CD1c-positive myeloid dendritic cell (primary cell): ENCODE results near the gene THSD4.
"Not testable (repeated sequence)": the region's sequence is repeated elsewhere in the genome, so short reads cannot be mapped to it uniquely, and the experiment has no call there.

Experiments
- DNase-seq: peaks from one replicate; pipeline ENCODE4 v3.0.0-alpha.2; 2016; ENCODE audit errors: extremely low spot score

The THSD4 gene

DNA sequence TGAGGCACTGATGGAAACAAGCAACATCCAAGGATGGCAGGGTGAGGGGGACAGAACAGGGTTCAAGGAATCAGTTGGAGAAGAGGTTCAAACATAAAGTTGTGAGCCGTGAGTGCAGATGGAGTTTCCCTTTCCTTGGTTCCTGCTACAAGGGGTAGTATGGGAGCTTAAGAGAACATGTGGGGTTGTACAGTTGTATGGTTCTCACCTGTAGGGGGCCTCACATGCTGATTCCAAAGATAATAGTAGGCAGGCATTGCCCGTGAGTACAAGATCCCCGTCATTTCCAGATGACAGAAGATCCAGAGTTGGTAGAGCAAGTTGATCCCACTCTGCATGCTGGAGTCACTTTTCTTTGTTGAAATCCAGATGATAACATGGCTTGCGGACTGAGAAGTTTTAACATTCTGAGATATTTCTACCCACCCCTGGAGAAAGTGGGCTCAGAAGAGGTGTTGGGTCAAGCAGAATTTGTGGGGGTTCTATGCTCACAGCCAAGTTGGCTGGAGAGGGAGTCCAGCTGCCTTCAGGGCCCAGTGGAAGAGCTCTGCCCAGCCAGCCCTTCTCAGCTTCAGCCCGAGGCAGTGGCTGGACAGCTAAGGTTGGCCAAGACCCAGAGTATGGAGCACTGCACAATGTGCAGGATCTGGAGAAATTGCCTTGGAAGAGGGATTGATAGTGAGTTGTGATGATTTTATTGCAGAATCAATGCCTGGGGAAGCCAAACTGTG is 141.8 kb downstream of the THSD4 start:
- DNase-seq, result no peak

DNA sequence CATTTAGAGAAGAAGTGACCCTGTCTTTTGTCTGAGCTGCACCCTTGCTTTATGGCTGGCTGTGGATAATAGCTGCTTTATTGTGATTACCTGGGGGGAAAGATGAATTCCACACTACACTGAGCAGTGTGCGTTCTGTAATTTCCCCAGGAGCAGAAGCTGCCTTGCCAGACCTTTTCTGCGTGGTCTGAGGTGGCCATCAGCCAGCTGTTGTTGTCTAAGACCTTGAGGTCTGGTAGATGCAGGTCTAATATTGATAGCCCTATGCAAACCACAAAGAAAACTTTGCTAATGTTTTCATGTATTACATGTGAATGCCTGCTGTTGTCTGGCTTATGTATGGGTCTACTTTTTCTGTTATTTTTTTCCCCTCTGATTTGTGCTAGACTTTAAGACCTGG is 144.6 kb downstream of the THSD4 start:
- DNase-seq, result no peak

- DNase-seq, result no peak
These were observed 146.1 kb downstream of the THSD4 start for GRCh38 chr15:71261418-71261817.

DNA sequence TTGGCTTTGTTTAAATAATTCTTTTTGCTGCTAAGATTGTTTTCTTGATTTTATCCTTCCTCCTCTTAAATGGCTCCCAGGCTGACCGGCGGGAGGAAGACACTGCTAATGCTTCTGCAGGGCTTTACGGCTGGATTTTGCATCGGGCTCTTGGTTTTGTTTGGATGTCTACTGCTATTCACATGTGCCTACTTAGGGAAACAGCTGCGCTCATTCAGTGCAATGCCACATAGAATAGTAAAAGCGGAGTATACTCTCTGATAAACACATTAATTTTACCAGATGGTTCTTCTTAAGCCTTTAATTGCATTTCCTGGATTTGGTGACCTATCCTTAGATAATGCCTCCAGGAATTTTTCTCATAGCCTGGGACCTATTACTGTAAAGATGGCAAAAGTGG is 146.6 kb downstream of the THSD4 start:
- no peak for DNase-seq

- DNase-seq, result no peak
These were observed 147.3 kb downstream of the THSD4 start for GRCh38 chr15:71262599-71262998.

- not testable (repeated sequence) for DNase-seq
These were observed 150.3 kb downstream of the THSD4 start for GRCh38 chr15:71265606-71266005.

DNA sequence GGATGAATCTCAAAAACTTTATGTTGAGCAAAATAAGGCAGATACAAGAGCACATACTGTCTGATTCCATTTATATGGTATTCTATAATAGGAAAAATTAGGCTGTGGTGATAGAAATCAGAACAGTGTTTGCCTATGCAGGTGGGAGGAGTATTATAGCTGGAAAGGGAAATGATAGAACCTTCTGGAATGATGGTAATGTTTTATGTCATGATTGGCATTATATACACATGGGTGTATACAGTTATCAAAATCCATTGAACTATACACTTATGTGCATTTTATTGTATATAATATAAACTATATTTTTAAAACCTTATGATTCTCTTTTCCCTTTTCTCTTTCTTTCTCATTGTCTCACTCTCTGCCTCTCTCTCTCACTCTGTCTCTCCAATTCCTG is 156.1 kb downstream of the THSD4 start:
- no peak for DNase-seq

DNA sequence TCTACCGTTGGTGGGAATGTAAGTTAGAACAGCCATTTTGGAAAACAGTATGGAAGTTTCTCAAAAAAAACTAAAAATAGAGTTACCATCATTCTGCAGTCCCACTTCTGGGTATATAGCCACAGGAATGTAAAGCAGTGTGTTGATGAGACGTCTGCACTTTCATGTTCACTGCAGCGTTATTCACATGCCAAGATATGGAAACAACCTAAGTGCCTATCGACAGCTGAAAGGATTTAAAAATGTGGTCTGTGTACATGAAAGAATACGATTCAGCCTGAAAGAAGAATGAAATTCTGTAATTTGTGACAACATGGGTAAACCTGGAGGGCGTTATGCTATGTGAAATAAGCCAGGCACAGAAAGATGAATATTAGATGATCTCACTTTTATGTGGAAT is 157.7 kb downstream of the THSD4 start:
- no peak for DNase-seq

GRCh38 chr15:71273731-71274447 is 158.6 kb downstream of the THSD4 start:
- DNase-seq, result no peak

DNA sequence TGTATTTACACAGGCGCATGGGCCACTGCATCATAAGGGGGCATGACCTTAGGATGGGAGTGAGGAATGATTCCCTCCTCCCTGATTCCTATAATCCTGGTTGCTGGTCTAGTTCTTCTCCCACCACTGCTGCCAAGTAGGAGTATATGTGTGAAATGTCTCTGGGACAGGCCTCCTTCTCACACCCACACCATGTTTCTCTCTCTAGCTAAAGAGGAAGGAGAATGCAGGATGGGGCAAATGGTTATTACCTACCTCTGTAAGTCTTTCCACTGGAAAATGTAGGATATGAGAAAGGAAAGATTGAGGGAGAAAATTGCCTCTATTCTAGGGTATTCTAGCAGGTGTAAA is 159.2 kb downstream of the THSD4 start:
- no peak for DNase-seq

GRCh38 chr15:71275098-71275497 is 159.8 kb downstream of the THSD4 start:
- no peak for DNase-seq

GRCh38 chr15:71275566-71276335 is 160.5 kb downstream of the THSD4 start:
- DNase-seq, result no peak

- no peak for DNase-seq
These were observed 161.0 kb downstream of the THSD4 start for GRCh38 chr15:71276336-71276665.

DNA sequence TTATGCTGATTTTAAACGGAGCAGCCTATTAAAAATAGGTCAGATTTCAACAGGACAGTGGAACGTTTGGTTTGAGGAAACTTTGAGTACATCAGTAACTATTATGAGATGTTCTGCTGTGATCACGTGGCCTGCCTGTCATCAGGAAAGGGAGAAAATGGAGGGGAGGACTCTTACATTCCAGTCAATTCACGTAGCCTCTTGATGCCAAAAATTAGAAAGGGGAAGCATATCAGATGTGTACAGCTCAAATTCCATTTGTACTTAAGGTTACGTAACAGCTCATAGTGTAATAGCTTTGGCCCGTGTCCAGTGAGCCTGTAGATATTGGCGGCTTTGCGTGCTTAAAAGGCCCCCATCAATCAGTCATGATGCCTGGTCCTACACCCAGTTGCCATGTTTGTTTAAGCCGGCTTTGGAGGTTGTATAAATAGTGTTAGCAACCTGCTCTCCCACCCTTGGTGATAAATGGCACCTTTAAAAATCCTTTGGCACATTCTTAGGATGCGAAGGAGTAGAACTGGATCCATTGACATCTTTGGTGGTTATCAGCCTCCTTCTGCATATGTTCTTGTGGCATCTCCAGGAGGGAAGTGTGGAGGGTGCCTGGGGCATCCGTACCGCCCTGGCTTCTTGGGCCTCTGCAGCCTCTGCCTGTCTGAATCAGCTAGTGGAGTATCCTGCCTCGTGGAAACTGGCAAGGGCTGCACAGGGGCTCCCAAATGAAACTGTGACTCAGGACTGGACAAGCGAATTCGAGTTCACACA is 163.9 kb downstream of the THSD4 start:
- DNase-seq, result peak; percentile 3

DNA sequence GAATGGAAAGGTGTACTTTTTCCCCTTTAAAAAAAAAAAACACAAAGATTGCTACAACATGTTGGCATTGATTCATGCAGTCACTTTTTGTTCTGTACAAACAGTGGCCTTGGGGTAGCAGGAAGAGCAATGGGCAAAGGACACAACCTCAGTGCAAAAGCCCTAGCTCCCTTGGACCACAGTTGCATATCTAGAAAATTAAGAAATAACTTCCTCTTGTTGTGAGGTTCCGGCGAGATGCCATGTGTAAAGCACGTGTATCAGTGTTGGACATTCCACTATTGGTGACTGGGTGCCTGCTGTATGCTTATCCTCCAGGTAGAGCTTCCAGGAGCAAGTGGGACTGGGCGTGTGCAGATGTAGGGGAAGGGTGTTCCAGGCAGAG is 164.5 kb downstream of the THSD4 start:
- DNase-seq, result no peak

DNA sequence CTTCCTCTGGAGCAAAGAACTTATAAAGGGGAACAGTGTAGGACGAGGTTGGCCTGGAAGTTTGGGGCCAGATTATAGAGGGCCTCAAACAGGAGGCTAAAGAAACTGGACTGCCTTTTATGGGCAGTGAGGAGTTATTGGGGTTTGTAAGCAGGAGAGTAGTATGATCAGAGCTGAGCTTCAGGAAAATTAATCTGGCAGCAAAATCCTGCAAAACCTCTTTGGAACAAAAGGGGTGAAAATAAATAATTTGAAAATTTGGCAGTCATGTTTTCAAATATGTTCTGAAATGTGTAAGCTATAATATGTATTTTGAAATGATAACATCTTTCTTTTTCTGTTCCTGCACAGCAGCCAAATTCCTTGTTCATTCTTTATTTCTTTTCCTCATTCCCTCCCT is 164.9 kb downstream of the THSD4 start:
- no peak for DNase-seq

- no peak for DNase-seq
These were observed 166.0 kb downstream of the THSD4 start for GRCh38 chr15:71281256-71281655.

DNA sequence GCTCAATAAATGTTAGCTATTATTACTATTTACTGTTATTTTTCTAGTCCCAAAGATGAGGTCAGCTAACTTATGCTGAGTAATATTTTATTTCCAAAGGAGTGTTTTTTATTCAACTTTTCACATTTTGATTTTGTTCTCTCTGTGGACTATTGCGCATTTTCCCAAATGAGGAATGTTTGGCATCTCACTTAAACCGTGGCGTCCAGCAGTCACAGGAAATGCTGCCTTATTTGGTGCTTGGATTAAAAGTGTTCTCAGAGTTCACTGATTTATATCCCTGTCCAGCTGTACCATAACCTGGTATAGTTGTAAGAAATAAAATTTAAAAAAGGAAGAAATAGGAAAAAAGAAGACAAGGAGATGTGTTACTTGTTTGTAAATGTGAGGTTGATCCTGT is 166.8 kb downstream of the THSD4 start:
- no peak for DNase-seq

DNA sequence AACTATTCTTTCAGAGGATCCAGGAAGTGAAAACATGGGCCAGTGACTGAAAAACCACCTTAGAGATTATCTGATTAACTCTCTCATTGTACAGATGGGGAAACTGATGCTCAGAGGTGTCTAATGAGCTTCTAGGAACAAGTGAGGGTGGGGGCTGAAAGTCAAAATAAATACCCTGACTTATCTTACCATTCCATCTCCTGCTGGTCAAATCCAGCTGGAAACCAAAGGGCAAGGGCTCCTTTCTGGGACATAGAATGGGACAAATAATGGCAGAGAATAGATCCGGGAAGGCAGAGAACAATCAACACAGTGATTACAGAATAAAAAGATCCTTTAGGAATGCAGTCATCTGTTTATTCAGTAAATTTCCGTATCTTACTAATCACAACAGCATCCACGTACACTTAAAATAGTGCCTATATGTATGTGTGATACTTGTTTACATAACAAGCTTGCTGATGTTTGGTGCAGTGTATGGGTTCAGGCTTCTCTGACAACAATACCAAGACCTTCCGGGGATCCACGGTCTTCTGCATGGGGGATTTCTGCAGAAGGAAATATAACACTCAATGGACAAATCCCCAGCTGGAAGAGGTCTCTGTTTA is 173.2 kb downstream of the THSD4 start:
- no peak for DNase-seq

GRCh38 chr15:71290002-71290401 is 174.7 kb downstream of the THSD4 start:
- DNase-seq, result no peak

GRCh38 chr15:71290881-71291635 is 175.8 kb downstream of the THSD4 start:
- DNase-seq, result no peak
